Upper lobe of left lung (tissue), 4 donors: ENCODE measurements around the gene INPP5D.

Experiments used
- CTCF ChIP-seq, 6 experiments: fragments of 450-650 bp in 4 of 6; fragments of 200-600 bp in 2 of 6; sonication (generic) in 2 of 6; IDR thresholded peaks; one replicate each; pipeline ENCODE4 v1.5.1; 2016 to 2019; ENCODE audit warnings: antibody characterized with exemption in 6 of 6
- EP300 ChIP-seq, 4 donors: sonication (generic); formaldehyde crosslinking; IDR thresholded peaks; one replicate each; pipeline ENCODE4 v1.5.1; 2017; ENCODE audit warnings: antibody characterized with exemption in 4 of 4, control low read depth in 2 of 4
- POLR2A ChIP-seq, 4 donors: fragments of 450-650 bp; IDR thresholded peaks; one replicate each; pipeline ENCODE4 v1.5.1; 2016 to 2017; ENCODE audit warnings: antibody characterized with exemption in 4 of 4, mild to moderate bottlenecking in 2 of 4
- POLR2AphosphoS5 ChIP-seq, 2 donors: sonication (generic); formaldehyde crosslinking; IDR thresholded peaks; one replicate each; pipeline ENCODE4 v1.5.1; 2017; ENCODE audit warnings: antibody characterized with exemption in 2 of 2

GRCh38 chr2:233247116-233247515 is 187.0 kb downstream of the INPP5D start:
- TF ChIP-seq CTCF (IDR thresholded peaks at IDR 0.05) (no peak), EP300 (IDR thresholded peaks at IDR 0.05) (no peak), POLR2A (IDR thresholded peaks at IDR 0.05) (no peak), POLR2AphosphoS5 (IDR thresholded peaks at IDR 0.05) (no peak)
